HG02973 (cell line): ENCODE results near the gene HIC2.
"Not testable (repeated sequence)": the region's sequence is repeated elsewhere in the genome, so short reads cannot be mapped to it uniquely, and the experiment has no call there.

Experiments
- ATAC-seq: cut with Tn5 transposase; IDR thresholded peaks from one replicate; pipeline ENCODE4 v1.9.1; 2021; ENCODE audit warnings: moderate library complexity; ENCODE audit not compliant: unreplicated experiment

HIC2 gene

GRCh38 chr22:21417227-21417746, at the start of gene HIC2:
TSS of gene HIC2 (plus strand) at chr22:21417371. CDS start at chr22:21442832, 25,461 bp downstream.
- ATAC-seq, result peak; percentile 65

DNA sequence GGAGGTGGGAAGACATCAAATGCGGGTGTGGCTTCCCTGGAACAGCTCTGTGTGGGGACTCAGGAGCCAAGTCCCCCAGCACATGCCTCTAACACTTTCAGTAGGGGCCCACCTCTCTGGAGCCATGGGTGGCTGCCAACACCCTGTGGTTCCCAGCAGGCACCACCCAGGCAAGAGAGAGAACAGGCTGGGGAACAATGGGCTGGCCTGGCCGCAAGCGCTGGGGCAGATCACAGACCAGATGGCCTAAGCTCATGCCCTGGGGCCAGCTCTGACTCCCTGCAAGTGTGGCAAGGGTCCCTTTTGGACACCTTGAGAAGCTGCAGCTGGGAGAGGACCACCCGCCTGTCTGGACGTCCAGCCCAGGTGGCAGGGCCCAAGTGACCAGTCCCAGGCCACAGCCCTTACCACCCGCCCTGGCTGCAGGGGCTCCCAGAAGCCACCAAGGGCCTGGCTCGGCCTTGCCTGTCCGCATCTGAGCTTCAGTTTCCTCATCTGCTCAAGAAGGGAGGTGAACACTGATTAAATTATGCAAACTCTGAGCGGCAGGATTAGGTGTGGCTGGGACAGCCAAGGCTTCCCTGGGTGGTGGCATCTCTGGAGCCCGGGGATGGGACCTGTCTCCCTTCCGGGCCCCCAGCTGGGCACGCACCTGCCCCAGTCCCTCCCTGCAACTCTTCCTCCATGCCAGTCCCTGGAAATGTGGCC, 48.4 kb upstream of the HIC2 start:
- ATAC-seq, result not testable (repeated sequence)

GRCh38 chr22:21375880-21376279, 41.3 kb upstream of the HIC2 start:
- not testable (repeated sequence) for ATAC-seq

- peak; percentile 65 for ATAC-seq
Observed at GRCh38 chr22:21383701-21384467, 33.3 kb upstream of the HIC2 start, which contains the start of gene RIMBP3B. TSS of gene RIMBP3B (plus strand) at chr22:21383751. CDS start at chr22:21383859, 108 bp downstream.

DNA sequence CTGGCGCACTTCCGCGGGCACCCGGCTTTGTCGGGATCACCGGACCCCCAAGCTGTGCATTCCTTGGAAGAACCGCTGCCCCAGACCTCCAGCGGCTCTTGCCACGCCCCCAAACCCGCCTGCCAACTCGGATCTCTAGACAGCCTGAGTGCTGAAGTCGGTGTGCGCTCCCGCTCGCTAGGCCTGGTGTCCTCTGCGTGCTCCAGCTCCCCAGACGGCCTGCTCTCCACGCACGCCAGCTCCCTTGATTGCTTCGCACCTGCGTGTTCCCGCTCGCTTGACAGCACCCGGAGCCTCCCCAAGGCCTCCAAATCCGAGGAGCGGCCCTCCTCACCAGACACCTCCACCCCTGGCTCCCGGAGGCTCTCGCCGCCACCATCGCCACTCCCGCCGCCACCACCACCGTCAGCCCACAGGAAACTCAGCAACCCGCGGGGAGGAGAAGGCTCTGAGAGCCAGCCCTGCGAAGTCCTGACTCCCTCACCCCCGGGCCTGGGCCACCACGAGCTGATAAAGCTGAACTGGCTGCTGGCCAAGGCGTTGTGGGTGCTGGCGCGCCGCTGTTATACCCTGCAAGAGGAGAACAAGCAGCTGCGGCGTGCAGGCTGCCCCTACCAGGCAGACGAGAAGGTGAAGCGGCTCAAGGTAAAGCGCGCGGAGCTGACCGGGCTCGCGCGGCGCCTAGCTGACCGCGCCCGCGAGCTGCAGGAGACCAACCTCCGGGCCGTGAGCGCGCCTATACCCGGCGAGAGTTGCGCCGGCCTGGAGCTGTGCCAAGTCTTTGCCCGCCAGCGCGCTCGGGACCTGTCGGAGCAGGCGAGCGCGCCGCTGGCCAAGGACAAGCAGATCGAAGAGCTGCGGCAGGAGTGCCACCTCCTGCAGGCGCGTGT, 32.5 kb upstream of the HIC2 start:
- peak; percentile 12 for ATAC-seq

GRCh38 chr22:21389480-21389879, 27.7 kb upstream of the HIC2 start:
- not testable (repeated sequence) for ATAC-seq

DNA sequence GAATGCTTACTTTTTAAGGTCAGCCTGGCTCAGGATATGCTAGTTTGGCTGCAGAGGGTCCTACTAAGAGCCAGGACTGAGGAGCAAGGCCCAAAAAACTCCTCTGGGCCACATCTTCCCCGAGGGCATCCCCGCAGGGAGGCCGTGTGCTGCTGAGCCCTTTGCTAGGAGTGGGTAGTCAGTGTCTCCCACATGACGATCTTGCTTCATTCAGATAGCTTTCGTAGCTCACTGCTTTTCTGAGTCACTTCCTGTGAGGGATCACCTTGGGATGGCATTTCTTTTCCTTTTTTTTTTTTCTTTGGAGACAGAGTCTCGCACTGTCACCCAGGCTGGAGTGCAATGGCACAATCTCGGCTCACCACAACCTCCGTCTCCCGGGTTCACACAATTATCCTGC, 27.2 kb upstream of the HIC2 start:
- ATAC-seq, result not testable (repeated sequence)

GRCh38 chr22:21394613-21395012, 22.6 kb upstream of the HIC2 start:
- ATAC-seq, result not testable (repeated sequence)

DNA sequence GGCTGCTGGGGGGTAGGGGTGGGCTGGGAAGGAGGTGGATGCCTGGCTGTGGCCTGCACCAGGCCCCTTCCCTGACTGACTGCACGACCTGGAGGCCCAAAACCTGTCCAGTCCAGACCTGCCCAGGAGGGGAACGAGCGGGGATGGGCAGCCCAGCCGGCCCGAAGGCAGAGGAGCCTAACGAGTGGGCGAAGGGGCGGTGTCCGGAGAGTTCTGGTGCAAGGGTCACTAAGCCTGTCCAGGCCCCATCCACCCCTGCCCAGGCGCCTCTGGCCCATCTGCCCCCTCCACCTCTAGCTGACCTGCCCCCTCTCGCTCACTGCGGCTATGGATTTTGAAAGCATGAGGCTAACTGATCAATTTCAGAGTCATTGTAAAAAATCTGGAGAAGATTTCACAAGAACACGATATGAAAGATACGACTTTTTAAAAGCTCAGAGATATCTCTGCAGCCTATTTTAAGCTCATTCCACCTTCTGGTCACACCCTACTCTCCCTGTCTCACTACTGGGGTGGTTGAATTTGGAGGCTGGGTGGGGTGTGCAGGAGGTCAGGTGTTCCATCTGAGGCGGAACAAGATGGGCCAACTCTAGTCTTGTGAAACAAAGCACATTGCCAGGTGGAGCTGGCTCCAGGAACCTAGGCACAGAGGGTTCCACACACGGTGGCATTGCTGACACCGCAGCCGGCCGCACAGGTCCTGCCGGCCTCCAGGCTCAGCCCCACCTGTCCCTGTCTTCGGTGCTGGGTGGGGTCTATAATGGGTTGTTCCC, 15.8 kb upstream of the HIC2 start:
- ATAC-seq, result not testable (repeated sequence)

GRCh38 chr22:21402763-21403314, 14.3 kb upstream of the HIC2 start:
- not testable (repeated sequence) for ATAC-seq

DNA sequence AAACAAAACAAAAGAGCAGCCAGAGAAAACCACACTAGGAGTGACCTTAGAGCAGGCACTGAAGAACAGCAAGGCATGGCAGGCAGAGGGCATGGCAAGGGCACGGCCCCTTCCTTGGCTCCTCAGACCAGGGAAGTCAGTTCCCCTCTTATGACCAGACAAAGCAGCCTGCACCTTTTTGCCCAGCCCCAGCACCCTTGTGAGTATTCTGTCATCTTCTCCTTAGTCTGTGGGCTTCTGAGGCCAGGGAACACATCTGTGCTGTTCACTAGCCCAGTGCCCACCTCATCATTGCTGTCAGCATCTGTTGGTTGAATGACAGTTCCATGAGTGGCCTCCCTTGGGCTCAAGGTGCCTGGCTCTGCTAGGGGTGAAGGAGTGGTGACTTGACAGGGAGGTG, 10.0 kb upstream of the HIC2 start:
- ATAC-seq, result not testable (repeated sequence)

- not testable (repeated sequence) for ATAC-seq
Observed at GRCh38 chr22:21407792-21408191, 9.4 kb upstream of the HIC2 start.

DNA sequence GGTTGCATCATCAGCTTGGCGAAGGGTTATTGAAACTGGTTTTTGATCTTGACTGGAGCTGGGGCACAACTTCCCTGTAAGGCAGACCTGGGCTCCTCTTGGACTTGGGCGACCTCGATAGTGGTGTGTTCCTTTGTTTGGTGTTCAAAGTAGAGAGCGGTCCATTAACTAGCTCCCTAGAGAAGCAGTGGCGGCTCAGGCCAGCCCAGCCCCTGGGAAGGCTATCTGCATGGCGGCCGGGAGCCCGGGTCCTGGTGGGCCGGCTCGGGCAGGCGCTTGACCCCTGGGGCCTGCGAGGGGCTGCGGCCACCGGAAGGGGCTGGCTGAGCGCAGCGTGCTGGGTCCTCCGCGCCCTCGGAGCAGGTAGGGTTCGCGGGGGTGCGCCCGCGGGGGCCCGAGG, 796 bp upstream of the HIC2 start:
- not testable (repeated sequence) for ATAC-seq

- peak; percentile 26 for ATAC-seq
Observed at GRCh38 chr22:21417853-21418252, 682 bp downstream of the HIC2 start.

DNA sequence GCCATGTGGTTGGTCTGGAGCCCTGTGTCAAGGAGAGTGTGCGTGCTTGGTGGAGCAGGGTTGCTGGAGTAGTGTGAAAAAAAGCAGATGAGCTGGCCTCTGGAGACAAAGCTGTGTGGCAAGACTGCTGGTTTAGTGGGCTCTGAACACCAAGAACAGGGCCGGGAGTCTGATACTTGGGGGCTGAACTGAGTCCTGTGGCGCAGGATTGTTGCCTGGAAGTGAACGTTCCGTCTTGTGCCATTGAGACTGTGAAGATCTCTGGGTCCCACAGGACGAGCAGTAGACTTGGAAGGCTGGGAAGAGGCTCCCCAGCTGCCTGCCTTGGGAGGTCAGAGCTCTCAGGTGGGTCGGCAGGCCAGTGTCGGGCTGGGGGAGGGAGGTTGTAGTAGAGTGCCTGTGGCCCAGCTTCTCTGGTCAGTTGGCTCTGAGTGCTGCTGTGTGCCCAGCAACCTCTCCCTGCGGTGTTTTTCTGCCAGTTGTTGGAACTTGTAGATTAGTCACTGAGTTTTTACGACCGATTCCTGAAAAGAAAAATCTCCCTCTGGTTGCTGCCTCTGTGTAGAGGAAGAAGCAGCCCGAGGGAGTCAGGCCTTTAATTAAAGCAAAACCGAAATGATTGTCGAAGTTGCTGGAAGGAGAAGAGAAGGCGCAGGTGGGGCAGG, 1.9 kb downstream of the HIC2 start:
- not testable (repeated sequence) for ATAC-seq

- ATAC-seq, result not testable (repeated sequence)
Observed at GRCh38 chr22:21420180-21420763, 3.1 kb downstream of the HIC2 start.

- not testable (repeated sequence) for ATAC-seq
Observed at GRCh38 chr22:21424084-21424709, 7.0 kb downstream of the HIC2 start.
